ENCODE results near the gene CDK14. TPM values are rescaled to one million over a fixed set of nuclear protein-coding genes. Genes with fewer than 3 reads are reported as not detected.

The CDK14 gene
- total and polyA plus RNA-seq, 4 donors, result 4.2 to 12.4 (median 7.4) TPM

- no peaks in the 10 kb centered on the region for H3K4me1 ChIP-seq (ENCODE audit: control insufficient read depth in 4 of 4, insufficient read depth in 4 of 4, low read length in 3 of 4)
- H3K4me3 ChIP-seq (ENCODE audit: low read depth in 1 of 3, low read length in 3 of 3), result no peak overlapping the region
- WGBS, result 92% methylated on average over 2 of the region's 2 CpGs
- no peaks in the 10 kb centered on the region for H3K27me3 ChIP-seq (ENCODE audit: control insufficient read depth in 4 of 4, insufficient read depth in 4 of 4, low read length in 3 of 4)
- H3K9me3 ChIP-seq (ENCODE audit: control insufficient read depth in 4 of 4, low read length in 3 of 4), result no peaks in the 10 kb centered on the region
- DNase-seq (ENCODE audit: low spot score), result no peak
- no peaks in the 10 kb centered on the region for H3K36me3 ChIP-seq (ENCODE audit: control insufficient read depth in 4 of 4, insufficient read depth in 3 of 4, low read depth in 1 of 4, low read length in 3 of 4)
- no peak overlapping the region for H3K27ac ChIP-seq (ENCODE audit: low read depth in 1 of 2, low read length in 2 of 2)
- TF ChIP-seq ATF3 (IDR thresholded peaks at IDR 0.05) (no peak), GABPA (IDR thresholded peaks at IDR 0.05 in 1 of 2, conservative IDR thresholded peaks at IDR 0.05 in 1 of 2) (no peak), MAX (IDR thresholded peaks at IDR 0.05) (no peak), TAF1 (conservative IDR thresholded peaks at IDR 0.05) (no peak), FOXA2 (IDR thresholded peaks at IDR 0.05) (no peak), RAD21 (IDR thresholded peaks at IDR 0.05) (no peak), FOXA1 (IDR thresholded peaks at IDR 0.05) (no peak), NR2F2 (IDR thresholded peaks at IDR 0.05) (no peak), RXRA (IDR thresholded peaks at IDR 0.05) (no peak), CTCF (IDR thresholded peaks at IDR 0.05; ENCODE audit: low read depth, low read length, missing input control) (no peak), YY1 (IDR thresholded peaks at IDR 0.05) (no peak), EGR1 (IDR thresholded peaks at IDR 0.05; ENCODE audit: low read depth in 2 of 2) (no peak), ZBTB33 (IDR thresholded peaks at IDR 0.05) (no peak), SP1 (IDR thresholded peaks at IDR 0.05) (no peak), JUND (IDR thresholded peaks at IDR 0.05) (no peak)
- H3K9ac ChIP-seq (ENCODE audit: low read depth in 1 of 2, low read length in 2 of 2), result no peak overlapping the region
Observed at GRCh38 chr7:91187061-91187460, 590.9 kb downstream of the CDK14 start.

GRCh38 chr7:91191771-91192170 lies 595.6 kb downstream of the CDK14 start:
- no peak overlapping the region for H3K4me3 ChIP-seq (ENCODE audit: low read depth in 1 of 3, low read length in 3 of 3)
- H3K36me3 ChIP-seq (ENCODE audit: control insufficient read depth in 4 of 4, insufficient read depth in 3 of 4, low read depth in 1 of 4, low read length in 3 of 4), result no peaks in the 10 kb centered on the region
- H3K27me3 ChIP-seq (ENCODE audit: control insufficient read depth in 4 of 4, insufficient read depth in 4 of 4, low read length in 3 of 4), result no peaks in the 10 kb centered on the region
- no peaks in the 10 kb centered on the region for H3K9me3 ChIP-seq (ENCODE audit: control insufficient read depth in 4 of 4, low read length in 3 of 4)
- TF ChIP-seq FOXA2 (IDR thresholded peaks at IDR 0.05) (no peak), MAX (IDR thresholded peaks at IDR 0.05) (no peak), SP1 (IDR thresholded peaks at IDR 0.05) (no peak), FOXA1 (IDR thresholded peaks at IDR 0.05) (no peak), NR2F2 (IDR thresholded peaks at IDR 0.05) (no peak), HNF4A (conservative IDR thresholded peaks at IDR 0.05) (no peak), EGR1 (IDR thresholded peaks at IDR 0.05; ENCODE audit: low read depth in 2 of 2) (no peak), YY1 (IDR thresholded peaks at IDR 0.05) (no peak), CTCF (IDR thresholded peaks at IDR 0.05; ENCODE audit: low read depth, low read length, missing input control) (no peak), ZBTB33 (IDR thresholded peaks at IDR 0.05) (no peak), ATF3 (IDR thresholded peaks at IDR 0.05) (no peak), REST (IDR thresholded peaks at IDR 0.05) (no peak), RXRA (IDR thresholded peaks at IDR 0.05) (no peak), GABPA (IDR thresholded peaks at IDR 0.05 in 1 of 2, conservative IDR thresholded peaks at IDR 0.05 in 1 of 2) (no peak)
- H3K4me1 ChIP-seq (ENCODE audit: control insufficient read depth in 4 of 4, insufficient read depth in 4 of 4, low read length in 3 of 4), result no peaks in the 10 kb centered on the region
- no peak for DNase-seq (ENCODE audit: low spot score)
- 91% methylated on average over 3 of the region's 3 CpGs for WGBS
- no peak overlapping the region for H3K9ac ChIP-seq (ENCODE audit: low read depth in 1 of 2, low read length in 2 of 2)
- no peak overlapping the region for H3K27ac ChIP-seq (ENCODE audit: low read depth in 1 of 2, low read length in 2 of 2)
